Measurements from ENCODE around the gene CCDC120.

CCDC120 gene

DNA sequence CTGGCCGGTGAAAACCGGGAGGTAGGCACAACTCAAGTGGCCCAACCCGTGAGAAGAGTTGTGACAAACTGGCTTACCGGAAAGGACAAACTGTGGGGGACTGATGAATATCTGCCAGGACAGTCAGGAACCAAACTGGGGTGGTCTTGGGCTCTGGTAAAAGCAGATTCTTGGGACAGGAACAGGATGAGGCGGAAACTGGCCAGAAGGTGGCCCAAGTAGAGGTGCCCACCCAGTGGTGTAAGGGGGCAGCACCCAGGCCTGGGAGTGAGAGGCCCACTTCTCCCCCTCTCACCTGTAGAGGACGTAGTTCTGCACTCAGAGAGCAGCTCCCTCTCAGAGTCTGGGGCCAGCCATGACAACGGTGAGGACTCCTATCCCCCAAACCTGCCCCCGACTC lies 5.9 kb downstream of the CCDC120 start:
- no peak for TF ChIP-seq FOXM1 (IDR thresholded peaks at IDR 0.05; ENCODE audit: borderline replicate concordance, low read depth)

DNA sequence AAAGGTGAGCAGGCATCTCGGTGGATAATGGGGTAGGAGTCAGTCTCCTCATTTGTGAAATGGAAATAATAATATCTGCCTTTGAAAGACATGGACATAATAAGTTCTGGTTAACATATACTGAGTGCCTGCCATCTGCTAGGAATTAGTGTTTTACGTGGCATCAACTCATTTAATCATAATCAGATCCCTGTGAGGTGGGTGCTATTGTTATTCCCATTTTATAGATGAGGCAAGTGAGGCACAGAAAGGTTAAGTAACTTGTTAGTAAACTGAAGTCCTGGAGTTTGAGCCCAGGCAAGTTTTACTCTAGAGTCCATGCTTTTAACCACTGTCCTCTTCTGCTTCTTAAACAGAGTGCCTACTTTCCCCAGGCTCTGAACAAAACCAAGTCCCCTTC lies 7.5 kb downstream of the CCDC120 start:
- TF ChIP-seq, protein P1, sequence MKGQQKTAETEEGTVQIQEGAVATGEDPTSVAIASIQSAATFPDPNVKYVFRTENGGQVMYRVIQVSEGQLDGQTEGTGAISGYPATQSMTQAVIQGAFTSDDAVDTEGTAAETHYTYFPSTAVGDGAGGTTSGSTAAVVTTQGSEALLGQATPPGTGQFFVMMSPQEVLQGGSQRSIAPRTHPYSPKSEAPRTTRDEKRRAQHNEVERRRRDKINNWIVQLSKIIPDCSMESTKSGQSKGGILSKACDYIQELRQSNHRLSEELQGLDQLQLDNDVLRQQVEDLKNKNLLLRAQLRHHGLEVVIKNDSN (IDR thresholded peaks at IDR 0.05) = no peak

DNA sequence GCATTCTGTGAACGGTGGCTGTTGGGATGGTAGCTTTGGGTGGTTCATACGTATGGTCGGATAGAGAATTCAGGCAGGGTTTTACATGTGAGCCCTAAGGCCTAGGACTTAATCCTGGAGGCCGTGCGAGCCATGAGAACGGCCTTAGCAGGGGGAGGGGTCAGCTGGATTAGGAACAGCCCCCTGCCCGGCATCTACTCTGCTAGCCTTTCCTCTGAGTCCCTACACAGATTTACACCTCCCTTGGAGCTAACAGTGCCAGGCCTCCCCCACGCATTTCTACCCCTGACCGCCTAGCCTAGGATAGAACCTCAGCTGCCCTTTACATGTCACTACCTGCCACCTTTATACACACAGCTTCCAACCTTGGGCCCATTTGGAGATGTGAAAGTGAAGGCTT lies 7.9 kb downstream of the CCDC120 start:
- no peak for TF ChIP-seq CEBPB (IDR thresholded peaks at IDR 0.05)
- no peak for TF ChIP-seq YY1 (IDR thresholded peaks at IDR 0.05; ENCODE audit: low read depth)
- TF ChIP-seq CREB1 (IDR thresholded peaks at IDR 0.05; ENCODE audit: low read depth) = no peak
- TF ChIP-seq TCF12 (IDR thresholded peaks at IDR 0.05; ENCODE audit: low read depth) = no peak
- TF ChIP-seq TEAD4 (IDR thresholded peaks at IDR 0.05) = no peak
- TF ChIP-seq, protein P2, sequence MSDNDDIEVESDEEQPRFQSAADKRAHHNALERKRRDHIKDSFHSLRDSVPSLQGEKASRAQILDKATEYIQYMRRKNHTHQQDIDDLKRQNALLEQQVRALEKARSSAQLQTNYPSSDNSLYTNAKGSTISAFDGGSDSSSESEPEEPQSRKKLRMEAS (IDR thresholded peaks at IDR 0.05) = no peak
- no peak for TF ChIP-seq EGR1 (IDR thresholded peaks at IDR 0.05)
- no peak for TF ChIP-seq ZBTB7A (IDR thresholded peaks at IDR 0.05; ENCODE audit: low read depth)
- no peak for TF ChIP-seq FOXM1 (IDR thresholded peaks at IDR 0.05; ENCODE audit: borderline replicate concordance, low read depth)
- TF ChIP-seq TAF1 (IDR thresholded peaks at IDR 0.05; ENCODE audit: low read depth) = no peak
- TF ChIP-seq, protein P1 (IDR thresholded peaks at IDR 0.05) = no peak
- no peak for TF ChIP-seq REST (IDR thresholded peaks at IDR 0.05; ENCODE audit: low read depth)
- no peak for TF ChIP-seq EP300 (IDR thresholded peaks at IDR 0.05; ENCODE audit: borderline replicate concordance)
- TF ChIP-seq RAD21 (IDR thresholded peaks at IDR 0.05; ENCODE audit: low read depth) = no peak
- no peak for TF ChIP-seq NFIC (IDR thresholded peaks at IDR 0.05)

DNA sequence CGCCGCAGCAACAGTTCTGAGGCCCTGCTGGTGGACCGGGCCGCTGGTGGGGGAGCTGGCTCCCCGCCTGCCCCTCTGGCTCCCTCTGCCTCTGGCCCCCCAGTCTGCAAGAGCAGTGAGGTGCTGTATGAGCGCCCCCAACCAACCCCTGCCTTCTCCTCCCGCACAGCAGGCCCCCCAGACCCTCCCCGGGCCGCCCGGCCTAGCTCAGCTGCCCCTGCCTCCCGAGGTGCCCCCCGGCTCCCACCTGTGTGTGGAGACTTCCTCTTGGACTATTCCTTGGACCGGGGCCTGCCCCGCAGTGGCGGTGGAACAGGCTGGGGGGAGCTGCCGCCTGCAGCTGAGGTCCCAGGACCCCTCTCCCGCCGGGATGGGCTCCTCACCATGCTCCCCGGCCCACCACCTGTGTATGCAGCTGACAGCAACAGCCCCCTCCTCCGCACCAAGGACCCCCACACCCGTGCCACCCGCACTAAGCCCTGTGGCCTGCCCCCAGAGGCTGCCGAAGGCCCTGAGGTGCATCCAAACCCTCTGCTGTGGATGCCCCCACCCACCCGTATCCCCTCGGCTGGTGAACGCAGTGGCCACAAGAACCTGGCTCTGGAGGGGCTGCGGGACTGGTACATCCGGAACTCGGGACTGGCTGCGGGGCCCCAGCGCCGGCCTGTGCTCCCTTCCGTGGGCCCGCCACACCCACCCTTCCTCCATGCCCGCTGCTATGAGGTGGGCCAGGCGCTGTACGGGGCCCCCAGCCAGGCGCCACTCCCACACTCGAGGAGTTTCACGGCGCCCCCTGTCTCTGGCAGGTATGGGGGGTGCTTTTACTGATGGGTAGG lies 8.7 kb downstream of the CCDC120 start:
- TF ChIP-seq RAD21 (IDR thresholded peaks at IDR 0.05; ENCODE audit: low read depth) (no peak), CEBPB (IDR thresholded peaks at IDR 0.05) (no peak), FOXM1 (IDR thresholded peaks at IDR 0.05; ENCODE audit: borderline replicate concordance, low read depth) (no peak), NFIC (IDR thresholded peaks at IDR 0.05) (no peak), EP300 (IDR thresholded peaks at IDR 0.05; ENCODE audit: borderline replicate concordance) (no peak)
- TF ChIP-seq, protein P2 (IDR thresholded peaks at IDR 0.05) = no peak

DNA sequence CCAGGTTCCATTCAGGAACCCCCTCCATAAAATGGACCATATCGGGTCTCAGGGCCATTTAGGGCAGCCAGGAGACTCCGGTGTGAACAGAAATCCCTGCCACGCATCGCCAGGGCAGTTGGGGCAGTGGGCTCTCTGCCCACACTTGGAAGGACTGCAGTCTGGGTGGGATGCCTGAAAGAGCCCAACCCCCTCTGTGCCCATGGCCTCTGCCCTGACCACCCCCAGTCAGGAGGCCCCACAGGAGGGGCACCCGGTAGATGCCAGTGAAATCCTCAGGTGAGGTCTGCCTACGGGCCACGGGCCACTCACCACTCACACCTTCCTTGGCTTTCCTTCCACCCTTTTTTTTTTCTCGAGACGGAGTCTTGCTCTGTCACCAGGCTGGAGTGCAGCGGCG lies 10.2 kb downstream of the CCDC120 start:
- no peak for TF ChIP-seq FOXM1 (IDR thresholded peaks at IDR 0.05; ENCODE audit: borderline replicate concordance, low read depth)
- no peak for TF ChIP-seq CREB1 (IDR thresholded peaks at IDR 0.05; ENCODE audit: low read depth)
- TF ChIP-seq TAF1 (IDR thresholded peaks at IDR 0.05; ENCODE audit: low read depth) = no peak
- TF ChIP-seq ZBTB7A (IDR thresholded peaks at IDR 0.05; ENCODE audit: low read depth) = no peak
- no peak for TF ChIP-seq RAD21 (IDR thresholded peaks at IDR 0.05; ENCODE audit: low read depth)
- TF ChIP-seq NFIC (IDR thresholded peaks at IDR 0.05) = no peak
- TF ChIP-seq, protein P1 (IDR thresholded peaks at IDR 0.05) = no peak
- no peak for TF ChIP-seq YY1 (IDR thresholded peaks at IDR 0.05; ENCODE audit: low read depth)
- TF ChIP-seq CEBPB (IDR thresholded peaks at IDR 0.05) = no peak
- TF ChIP-seq TCF12 (IDR thresholded peaks at IDR 0.05; ENCODE audit: low read depth) = no peak
- TF ChIP-seq EP300 (IDR thresholded peaks at IDR 0.05; ENCODE audit: borderline replicate concordance) = no peak
- TF ChIP-seq, protein P2 (IDR thresholded peaks at IDR 0.05) = no peak
- no peak for TF ChIP-seq EGR1 (IDR thresholded peaks at IDR 0.05)
- TF ChIP-seq TEAD4 (IDR thresholded peaks at IDR 0.05) = no peak
- TF ChIP-seq REST (IDR thresholded peaks at IDR 0.05; ENCODE audit: low read depth) = no peak
